ENCODE data around the gene KAT2A.

- TF ChIP-seq GATA2 (IDR thresholded peaks at IDR 0.05; ENCODE audit: low read depth, low read length) (no peak), GATA3 (IDR thresholded peaks at IDR 0.05; ENCODE audit: low read depth, low read length) (no peak)
Measured at GRCh38 chr17:42079541-42079940, 41.6 kb downstream of the KAT2A start.
